Left cardiac atrium (tissue), 4 donors: ENCODE results near the gene PSMB9. TPM values are rescaled to one million over a fixed set of nuclear protein-coding genes. Genes with fewer than 3 reads are reported as not detected.

Source experiments
- ATAC-seq, 2 donors: fragments of 200-7000 bp; cut with Tn5 transposase; one replicate each; pipeline ENCODE4 v1.9.1; 2020; ENCODE audit warnings: mild to moderate bottlenecking in 2 of 2, moderate library complexity in 2 of 2
- DNase-seq: peaks from one replicate; pipeline ENCODE4 v3.0.0-alpha.2; 2020
- intact Hi-C, 2 donors: fragments of 100-400 bp; cut with DNase I; formaldehyde crosslinking; loops; one replicate each; pipeline versions ENCODE4 v1.14.1 to v1.15.1; 2022 to 2023
- total RNA-seq, 2 donors: library from RNA; stranded (reverse); fragmentation: NEBNext Ultra II Directional; extraction: Animal tissue kit (Norgen Biotek cat#: 25700); gene quantifications; one replicate each; pipeline ENCODE4 v1.2.1, GENCODE V29; 2021
- donor health status: DM: no; HTN: yes; CAD: no.
- donor health status: DM: no; HTN: yes; CAD: no; lungs with severe emphysema.
- donor health status: DM: yes; HTN: yes; CAD: no.
- donor health status: Dilated cardiomyopathy.

PSMB9 gene
- total RNA-seq, 2 donors from 2014 or later = 18.6 to 25.9 TPM

- ATAC-seq = peak in 1 of 2 donors; percentile 4
- DNase-seq = no peak
- intact Hi-C loops = loop anchor here in 1 of 2 donors (1.0 kb wide), 2 partner anchors 44 to 97 kb away; no protein-coding TSS in a partner anchor
Measured at GRCh38 chr6:32886681-32887383, 32.8 kb downstream of the PSMB9 start.

GRCh38 chr6:32887616-32888015 lies 33.6 kb downstream of the PSMB9 start:
- DNase-seq = no peak
- ATAC-seq = no peak
- intact Hi-C loops = no loop called here

- intact Hi-C loops = no loop called here
- no peak for DNase-seq
- no peak for ATAC-seq
Measured at GRCh38 chr6:32888576-32888975, 34.6 kb downstream of the PSMB9 start.

GRCh38 chr6:32889533-32889932 lies 35.5 kb downstream of the PSMB9 start:
- intact Hi-C loops = no loop called here
- DNase-seq (no peak), ATAC-seq (no peak)

DNA sequence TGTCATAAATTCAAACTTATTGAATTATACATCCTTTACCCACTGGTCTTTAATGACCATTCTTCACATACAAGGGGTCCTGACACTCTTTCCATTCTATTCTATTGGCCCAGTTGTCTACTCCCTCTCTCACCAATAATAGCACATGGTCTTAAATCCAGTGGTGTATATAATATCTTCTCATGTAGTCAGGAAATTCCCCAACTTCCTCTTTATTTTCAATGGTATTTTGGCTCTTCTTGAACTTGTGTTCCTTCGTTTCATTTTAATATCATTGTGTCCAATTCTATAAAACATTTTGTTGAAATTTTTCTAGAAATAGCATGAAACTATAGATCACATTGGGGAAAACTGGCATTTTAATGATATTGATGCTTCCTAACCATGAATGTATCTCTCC lies 36.8 kb downstream of the PSMB9 start:
- ATAC-seq (no peak), DNase-seq (no peak)
- intact Hi-C loops = loop anchor here in 1 of 2 donors (10.0 kb wide), 1 partner anchor 354 kb away; no protein-coding TSS in a partner anchor

DNA sequence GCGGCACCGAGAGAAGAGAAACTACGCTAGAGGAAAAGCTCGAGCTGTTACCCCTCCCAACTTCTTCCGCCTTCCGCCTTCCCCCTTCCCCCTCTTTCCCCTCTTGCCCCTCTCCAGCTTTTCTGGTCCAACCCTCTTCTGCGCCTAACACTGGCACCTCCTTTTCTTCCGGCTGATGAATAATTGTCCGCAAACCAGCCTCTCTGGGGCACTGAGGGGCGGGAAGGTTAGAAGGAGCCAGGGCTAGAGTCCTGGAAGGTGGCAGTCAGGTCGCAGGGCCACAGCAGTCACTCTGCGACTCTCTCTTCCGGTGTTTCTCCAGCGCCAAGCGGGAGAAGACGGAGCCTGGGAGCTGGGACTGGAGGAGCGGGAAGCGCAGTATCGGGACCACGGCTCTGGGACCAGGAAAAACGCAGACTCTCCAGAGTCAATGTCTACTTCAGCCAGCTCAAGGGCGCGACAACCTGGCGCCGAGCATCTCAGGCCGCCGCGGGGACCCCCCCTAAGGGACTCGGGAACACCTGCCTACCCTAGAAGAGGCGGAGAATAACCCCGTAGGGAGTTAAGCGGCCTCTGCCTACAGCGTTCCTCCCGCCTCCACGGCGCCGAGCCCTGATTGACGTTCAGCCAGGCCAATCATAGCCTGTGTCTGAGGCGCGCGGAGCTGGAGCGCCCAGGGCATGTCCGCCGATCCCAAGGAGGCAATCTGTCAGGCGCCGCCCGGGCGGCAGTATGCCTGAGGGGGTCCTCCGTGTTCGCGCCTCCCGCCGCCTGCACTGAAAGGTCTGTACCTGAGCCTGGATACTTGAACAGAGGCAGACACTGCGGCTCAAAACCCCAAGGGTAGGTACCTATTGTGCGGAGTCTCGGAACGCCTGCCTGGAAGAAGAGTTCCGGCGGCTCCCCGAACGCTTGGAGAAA lies 40.4 kb downstream of the PSMB9 start:
- DNase-seq (peak; percentile 92), ATAC-seq (peak; percentile 100)
- intact Hi-C loops = loop anchor here in 1 of 2 donors (10.0 kb wide), 1 partner anchor 350 kb away; no protein-coding TSS in a partner anchor

GRCh38 chr6:32895006-32895345 lies 41.0 kb downstream of the PSMB9 start:
- intact Hi-C loops = loop anchor here in 1 of 2 donors (10.0 kb wide), 1 partner anchor 350 kb away; no protein-coding TSS in a partner anchor
- no peak for DNase-seq
- ATAC-seq = peak; percentile 7 to 29

DNA sequence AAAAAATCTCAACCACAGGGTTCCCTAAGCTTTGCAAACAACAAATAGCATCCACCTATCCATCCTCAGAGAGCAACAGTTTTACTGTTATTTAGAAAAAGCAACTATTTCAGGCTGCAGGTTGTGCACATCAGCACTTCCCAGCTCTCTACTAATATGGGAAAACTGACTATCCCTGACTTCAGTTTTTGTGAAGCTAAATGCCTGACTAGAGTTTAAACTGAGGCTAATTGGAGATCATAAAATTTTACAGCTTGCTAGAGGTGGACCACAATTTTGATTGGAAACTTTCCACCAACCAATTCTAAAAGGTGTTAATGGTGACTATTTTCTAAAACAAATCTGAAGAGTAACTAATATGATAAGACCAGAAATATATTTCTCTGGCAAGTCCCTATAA lies 50.0 kb downstream of the PSMB9 start:
- intact Hi-C loops = no loop called here
- no peak for ATAC-seq
- no peak for DNase-seq

GRCh38 chr6:32905078-32905477 lies 51.1 kb downstream of the PSMB9 start:
- no peak for ATAC-seq
- intact Hi-C loops = no loop called here
- DNase-seq = no peak

- DNase-seq (no peak), ATAC-seq (no peak)
- intact Hi-C loops = no loop called here
Measured at GRCh38 chr6:32906539-32906938, 52.5 kb downstream of the PSMB9 start.

- ATAC-seq = no peak
- no peak for DNase-seq
- intact Hi-C loops = no loop called here
Measured at GRCh38 chr6:32908897-32909296, 54.9 kb downstream of the PSMB9 start.

Other genes starting within 250 kb of the PSMB9 start
- 1 to 10 TPM; 7.7 to 8.3 TPM for gene HLA-DQA1, start 216.8 kb upstream of the PSMB9 start, total RNA-seq
- gene HLA-DQB1, start 187.5 kb upstream of the PSMB9 start, total RNA-seq = 10 to 100 TPM in 1 of 2 donors, 1 to 10 TPM in 1; 4.6 to 15.3 TPM
- gene HLA-DQA2, start 112.8 kb upstream of the PSMB9 start, total RNA-seq = 1 to 10 TPM; 1.1 to 3.5 TPM
- gene HLA-DQB2, start 90.7 kb upstream of the PSMB9 start, total RNA-seq = 1 to 10 TPM; 1.3 to 4.1 TPM
- gene HLA-DOB, start 37.2 kb upstream of the PSMB9 start, total RNA-seq = under 1 TPM; 0.24 to 0.27 TPM
- gene TAP2, start 15.5 kb upstream of the PSMB9 start, total RNA-seq = 10 to 100 TPM; 19.4 to 30.7 TPM
- gene PSMB8, start 10.1 kb upstream of the PSMB9 start, total RNA-seq = 10 to 100 TPM; 30.2 to 33.3 TPM
- gene TAP1, start 488 bp upstream of the PSMB9 start, total RNA-seq = 10 to 100 TPM; 16.8 to 27.5 TPM
- 10 to 100 TPM in 1 of 2 donors, 1 to 10 TPM in 1; 6.9 to 15.8 TPM for gene HLA-DMB, start 86.8 kb downstream of the PSMB9 start, total RNA-seq
- 10 to 100 TPM; 20.5 to 38.8 TPM for gene HLA-DMA, start 98.9 kb downstream of the PSMB9 start, total RNA-seq
- 10 to 100 TPM; 79.3 to 97.5 TPM for gene BRD2, start 114.4 kb downstream of the PSMB9 start, total RNA-seq
- gene HLA-DOA, start 155.4 kb downstream of the PSMB9 start, total RNA-seq = 1 to 10 TPM; 1.8 to 3.0 TPM
- gene HLA-DPA1, start 219.5 kb downstream of the PSMB9 start, total RNA-seq = 10 to 100 TPM; 50.5 to 54.1 TPM
- gene HLA-DPB1, start 221.8 kb downstream of the PSMB9 start, total RNA-seq = 10 to 100 TPM; 47.8 to 53.8 TPM